HG03342 (cell line): ENCODE results near the gene ALG11.

Experiments
- ATAC-seq: cut with Tn5 transposase; IDR thresholded peaks from one replicate; pipeline ENCODE4 v1.9.1; 2021; ENCODE audit warnings: mild to moderate bottlenecking, moderate library complexity; ENCODE audit not compliant: unreplicated experiment

Gene ALG11

DNA sequence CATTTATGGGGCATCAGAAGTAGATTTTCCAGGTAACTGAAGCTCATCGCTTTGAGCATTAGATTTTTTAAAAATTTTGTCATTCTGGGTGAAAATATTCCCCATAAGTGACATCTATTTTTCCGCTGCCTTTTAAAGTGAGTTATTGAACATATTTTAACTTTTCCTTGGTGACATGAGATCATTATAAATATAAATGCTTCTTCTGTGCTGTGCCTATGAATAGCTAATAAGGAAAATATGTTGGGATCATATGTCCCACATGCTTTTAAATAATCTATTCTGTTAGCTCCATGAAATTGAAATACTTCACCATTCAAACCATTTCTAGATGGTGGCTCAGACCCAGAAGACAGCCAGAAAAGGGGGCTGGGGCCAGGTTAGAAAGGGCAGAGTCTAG lies 15.0 kb upstream of the ALG11 start:
- no peak for ATAC-seq

- ATAC-seq: no peak
Measured at GRCh38 chr13:51997641-51998330, 14.4 kb upstream of the ALG11 start.

DNA sequence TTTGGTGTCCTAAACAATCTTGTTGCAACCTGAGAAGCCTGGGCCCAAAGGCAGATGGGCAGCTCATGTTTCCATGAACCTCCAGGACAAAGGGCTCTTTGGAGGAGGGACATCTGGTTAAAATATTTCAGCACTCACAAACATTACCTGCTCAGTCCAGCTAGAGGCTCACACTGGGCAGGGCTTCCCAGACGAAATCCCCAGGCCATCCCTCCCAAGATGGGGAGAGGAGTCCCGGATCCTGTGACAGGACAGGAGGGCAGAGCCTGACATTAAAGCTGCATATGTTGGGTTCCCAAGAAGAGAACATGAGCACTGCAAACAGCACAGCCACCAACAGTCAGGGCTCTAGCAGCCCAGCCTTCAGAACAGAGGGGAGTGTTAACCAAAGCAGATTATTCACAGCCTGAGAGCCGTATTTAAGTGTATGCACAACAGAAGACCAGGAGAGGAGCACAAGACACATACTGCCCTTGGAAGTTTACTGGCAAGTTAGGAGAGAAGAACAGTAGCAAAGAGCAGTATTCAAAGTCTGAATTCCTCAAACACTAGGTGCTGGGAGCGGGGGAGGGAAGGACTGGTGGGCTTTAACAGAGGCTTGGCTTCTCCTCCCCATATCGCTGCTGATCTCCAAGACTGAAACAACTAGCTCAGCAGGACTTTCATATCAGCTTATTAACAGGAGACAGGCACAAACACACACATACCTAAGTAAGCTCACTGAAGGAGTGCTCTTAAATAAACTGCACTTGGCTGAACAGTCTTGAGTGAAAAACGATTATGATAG lies 13.3 kb upstream of the ALG11 start:
- ATAC-seq: no peak

GRCh38 chr13:51999510-51999911 lies 12.7 kb upstream of the ALG11 start:
- ATAC-seq: no peak

GRCh38 chr13:51999921-52000320 lies 12.3 kb upstream of the ALG11 start:
- ATAC-seq: no peak

GRCh38 chr13:52001120-52001731 lies 11.0 kb upstream of the ALG11 start:
- ATAC-seq: peak; percentile 92

DNA sequence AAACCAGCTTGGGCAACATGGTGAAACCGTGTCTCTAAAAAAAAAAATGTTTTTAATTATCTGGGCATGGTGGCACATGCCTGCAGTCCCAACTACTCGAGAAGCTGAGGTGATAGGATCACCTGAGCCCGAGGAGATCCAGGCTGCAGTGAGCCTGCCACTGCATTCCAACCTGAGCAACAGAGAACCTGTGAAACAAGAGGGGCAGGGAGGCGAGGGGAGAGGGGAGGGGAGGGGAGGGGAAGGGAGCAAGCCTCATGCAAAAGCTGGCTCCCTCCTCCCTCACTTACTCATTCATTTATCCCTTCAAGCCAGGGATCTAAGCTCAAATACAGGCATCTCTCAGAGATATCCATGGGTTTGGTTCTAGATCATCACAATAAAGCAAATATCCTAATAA lies 9.8 kb upstream of the ALG11 start:
- ATAC-seq: no peak

DNA sequence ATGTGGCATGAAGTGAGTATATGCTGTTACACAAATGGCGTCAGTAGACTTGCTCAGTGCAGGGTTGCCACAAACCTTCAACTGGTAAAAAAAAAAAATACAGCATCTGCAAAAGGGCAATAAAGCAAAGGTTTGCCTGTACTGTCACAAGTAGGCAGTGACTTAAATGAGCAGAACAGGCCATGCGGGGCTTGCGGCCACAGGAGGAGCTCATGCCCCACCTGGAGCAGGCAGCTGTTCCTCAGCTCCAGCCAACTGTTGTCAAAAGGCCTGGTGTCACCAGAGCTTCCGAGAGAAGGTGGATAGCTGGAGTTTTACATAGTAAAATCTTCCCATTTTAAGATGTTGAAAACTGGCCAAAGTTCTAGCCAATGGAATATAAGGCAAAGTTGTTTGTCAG lies 8.7 kb upstream of the ALG11 start:
- ATAC-seq: no peak

GRCh38 chr13:52004511-52005170 lies 7.6 kb upstream of the ALG11 start:
- ATAC-seq: no peak

- no peak for ATAC-seq
Measured at GRCh38 chr13:52005841-52006522, 6.2 kb upstream of the ALG11 start.

- no peak for ATAC-seq
Measured at GRCh38 chr13:52006523-52007245, 5.5 kb upstream of the ALG11 start.

- ATAC-seq: no peak
Measured at GRCh38 chr13:52009946-52010345, 2.3 kb upstream of the ALG11 start.

DNA sequence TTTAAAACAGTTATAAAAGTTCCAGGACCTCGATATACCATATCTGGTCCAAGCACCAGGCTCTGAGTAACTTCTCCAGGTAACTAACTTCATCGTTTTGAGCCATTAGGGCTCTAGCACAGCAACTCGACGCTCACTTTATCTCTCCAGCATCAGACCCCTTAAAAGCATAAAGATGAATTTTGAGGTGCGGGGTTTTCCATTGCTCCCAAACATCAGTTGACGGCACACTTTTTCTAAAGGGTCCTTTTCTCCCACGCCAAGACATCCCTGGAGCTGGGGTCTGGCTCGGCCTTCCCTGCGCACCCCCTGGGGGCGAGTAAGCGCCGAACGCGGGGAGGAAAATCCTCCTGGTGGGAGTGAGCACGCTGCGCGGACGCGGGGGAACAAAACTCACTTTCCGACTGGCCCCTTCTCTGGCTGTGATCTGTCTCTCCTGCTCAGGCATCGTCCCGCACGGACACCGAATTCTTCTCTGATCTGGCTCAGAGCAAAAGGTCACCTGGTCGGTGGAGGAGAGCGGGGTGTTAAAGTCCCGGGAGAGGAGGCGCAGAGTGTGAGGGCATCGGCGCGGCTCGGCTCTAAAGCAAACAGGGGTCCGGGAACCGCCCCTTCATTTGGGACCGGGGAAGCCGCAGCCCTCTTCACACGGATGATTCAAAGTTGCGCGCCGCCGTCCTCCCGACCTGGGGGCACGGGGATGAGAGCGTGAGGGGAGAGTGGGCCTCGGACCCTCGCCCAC lies 1.1 kb upstream of the ALG11 start, which contains the start of gene ATP7B:
Gene ATP7B, minus strand, starts transcription at position 561 of the 742 bp plus-strand sequence. Its CDS starts 113 bp downstream, at position 448.
- ATAC-seq: no peak

DNA sequence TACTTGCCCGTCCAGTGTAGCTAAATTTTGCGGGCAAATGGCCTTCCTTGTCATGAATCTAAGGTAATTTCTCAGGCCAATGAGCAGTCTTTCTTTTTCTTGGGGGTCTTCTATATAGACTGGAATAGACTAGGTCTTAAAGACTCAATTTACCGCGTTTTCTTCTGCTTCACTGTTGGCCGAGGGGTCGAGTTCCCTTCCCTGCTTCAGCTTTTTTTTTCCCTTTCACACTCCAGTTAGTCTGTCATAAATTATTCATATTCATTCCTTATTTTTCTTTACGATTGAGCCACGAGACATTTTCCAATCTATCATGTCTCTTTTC lies 276 bp downstream of the ALG11 start:
- ATAC-seq: no peak

DNA sequence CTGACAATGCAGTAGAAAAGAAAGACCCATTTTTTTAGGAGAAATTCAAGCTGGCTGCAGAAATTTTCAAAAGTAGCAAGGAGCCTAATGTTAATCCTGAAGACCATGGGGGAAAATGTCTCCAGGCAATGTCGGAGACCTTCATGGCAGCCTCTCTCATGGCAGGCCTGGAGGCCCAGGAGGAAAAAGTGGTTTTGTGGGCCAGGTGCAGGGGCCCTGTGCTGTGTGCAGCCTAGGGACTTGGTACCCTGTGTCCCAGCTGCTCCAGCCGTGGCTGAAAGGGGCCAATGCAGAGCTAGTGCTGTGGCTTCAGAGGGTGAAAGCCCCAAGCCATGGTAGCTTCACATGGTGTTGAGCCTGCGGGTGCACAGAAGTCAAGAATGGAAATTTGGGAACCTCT lies 4.1 kb downstream of the ALG11 start:
- no peak for ATAC-seq

- ATAC-seq: no peak
Measured at GRCh38 chr13:52020191-52020590, 8.0 kb downstream of the ALG11 start.

- ATAC-seq: no peak
Measured at GRCh38 chr13:52022356-52022755, 10.2 kb downstream of the ALG11 start.

- ATAC-seq: no peak
Measured at GRCh38 chr13:52024481-52024880, 12.3 kb downstream of the ALG11 start, which contains the start of gene UTP14C. Gene UTP14C, plus strand, starts transcription at chr13:52024691. Its CDS starts 4,114 bp downstream, at chr13:52028805.

- ATAC-seq: no peak
Measured at GRCh38 chr13:52025475-52026245, 13.5 kb downstream of the ALG11 start.
